Hepatocyte (in vitro differentiated cells): ENCODE results near the gene CLK3.

ENCODE experiments used
- CTCF ChIP-seq: fragments of 200-600 bp; sonication (generic); IDR thresholded peaks from 2 replicates; pipeline ENCODE4 v1.5.1; 2016; ENCODE audit warnings: antibody characterized with exemption, mild to moderate bottlenecking; ENCODE audit not compliant: poor library complexity
- EZH2phosphoT487 ChIP-seq: fragments of 200-600 bp; sonication (generic); IDR thresholded peaks from one replicate; pipeline ENCODE4 v1.6.1; 2018; ENCODE audit warnings: antibody characterized with exemption, mild to moderate bottlenecking, low read depth, moderate library complexity; ENCODE audit not compliant: unreplicated experiment, severe bottlenecking

GRCh38 chr15:74580538-74581350, 34.9 kb upstream of the CLK3 start:
- no peak for TF ChIP-seq CTCF
- no peak for TF ChIP-seq EZH2phosphoT487
